Activated CD4-positive, alpha-beta T cell treated with anti-CD3 and anti-CD28 coated beads, Interleukin-2, amount 10 ng/mL, durations not matched to agents 7 days and 5 days (primary cell): ENCODE results near the gene ZNF689. TPM values are rescaled to one million over a fixed set of nuclear protein-coding genes. Genes with fewer than 3 reads are reported as not detected.
A peak's percentile ranks its signal among the peaks of the same experiment; 100 is the strongest.
"Not testable (repeated sequence)": the region's sequence is repeated elsewhere in the genome, so short reads cannot be mapped to it uniquely, and the experiment has no call there.

Source experiments
- CTCF ChIA-PET: fragments of 350-600 bp; sonication (Branson Sonifier 250); formaldehyde crosslinking; loops from one replicate; lab custom pipeline; 2021; ENCODE audit warnings: antibody characterized with exemption; lab: Charles Lee
- POLR2A ChIA-PET: fragments of 350-600 bp; sonication (Branson Sonifier 250); formaldehyde crosslinking; loops from one replicate; lab custom pipeline; 2021; ENCODE audit warnings: antibody characterized with exemption; lab: Charles Lee
- DNase-seq: peaks from one replicate; pipeline ENCODE4 v3.0.0-alpha.2; 2020
- H3K27ac Mint-ChIP-seq: one replicate; pipeline ENCODE4 v1.8.0; 2021; ENCODE audit warnings: mild to moderate bottlenecking, moderate library complexity, mixed read lengths
- H3K27me3 Mint-ChIP-seq: one replicate; pipeline ENCODE4 v1.8.0; 2021; ENCODE audit warnings: mixed read lengths
- H3K36me3 Mint-ChIP-seq: one replicate; pipeline ENCODE4 v1.8.0; 2021; ENCODE audit warnings: low read depth, mixed read lengths
- H3K4me1 Mint-ChIP-seq: one replicate; pipeline ENCODE4 v1.8.0; 2021; ENCODE audit warnings: mixed read lengths
- H3K4me3 Mint-ChIP-seq: one replicate; pipeline ENCODE4 v1.8.0; 2021; ENCODE audit warnings: mild to moderate bottlenecking, moderate library complexity, mixed read lengths
- H3K9me3 Mint-ChIP-seq: one replicate; pipeline ENCODE4 v1.8.0; 2021; ENCODE audit warnings: mixed read lengths
- total RNA-seq, 2 experiments: library from RNA; stranded (reverse); gene quantifications; one replicate each; pipeline ENCODE4 v1.2.3, GENCODE V29; 2021

ZNF689 gene
- total RNA-seq, 2 experiments from 2014 or later = 12.8 to 13.8 TPM

- peaks cover 25% of the 10 kb centered on the region for H3K4me1 Mint-ChIP-seq
- POLR2A ChIA-PET = interaction anchor here (0.8 kb wide), 1 partner anchor 250 kb away, joined by 3 read pairs; the partner anchor contains the start of gene SEPTIN1
These were observed 22.3 kb upstream of the ZNF689 start for GRCh38 chr16:30632454-30632853.

GRCh38 chr16:30628628-30629540 is 18.7 kb upstream of the ZNF689 start:
- POLR2A ChIA-PET = no interaction called here
- Mint-ChIP-seq H3K27ac (no peak overlapping the region), H3K36me3 (peaks cover 1% of the 10 kb centered on the region), H3K4me3 (no peak overlapping the region), H3K4me1 (peaks cover 11% of the 10 kb centered on the region), H3K27me3 (no peaks in the 10 kb centered on the region), H3K9me3 (no peaks in the 10 kb centered on the region)
- DNase-seq = peak; percentile 91
- CTCF ChIA-PET = interaction anchor here (0.5 to 3.3 kb wide), 23 partner anchors 8 to 449 kb away, joined by 3 to 28 read pairs (median 4); partner anchors contain the start of genes DCTPP1, PRR14 and ZNF689

More at GRCh38 chr16:30632454-30632853, 22.3 kb upstream of the ZNF689 start:
- not testable (repeated sequence) for H3K27ac Mint-ChIP-seq, DNase-seq, H3K27me3 Mint-ChIP-seq, H3K9me3 Mint-ChIP-seq, H3K36me3 Mint-ChIP-seq
- H3K4me3 Mint-ChIP-seq = peak overlapping the region; percentile 16
- CTCF ChIA-PET = interaction anchor here (0.5 to 2.5 kb wide), 7 partner anchors 12 to 216 kb away, joined by 3 to 12 read pairs (median 3); no protein-coding TSS in a partner anchor

- Mint-ChIP-seq H3K4me3 (no peak overlapping the region), H3K9me3 (no peaks in the 10 kb centered on the region), H3K36me3 (no peaks in the 10 kb centered on the region), H3K4me1 (peaks cover 9% of the 10 kb centered on the region), H3K27ac (no peak overlapping the region), H3K27me3 (peaks cover 12% of the 10 kb centered on the region)
- ChIA-PET POLR2A (no interaction called here), CTCF (interaction anchor here (0.9 to 1.4 kb wide), 3 partner anchors 10 to 33 kb away, joined by 3 to 5 read pairs (median 3); no protein-coding TSS in a partner anchor)
- no peak for DNase-seq
These were observed 16.0 kb upstream of the ZNF689 start for GRCh38 chr16:30626236-30626635.

- ChIA-PET POLR2A (no interaction called here), CTCF (interaction anchor here (1.2 kb wide), 1 partner anchor 8 kb away, joined by 5 read pairs; no protein-coding TSS in a partner anchor)
- Mint-ChIP-seq H3K27ac (no peak overlapping the region), H3K4me3 (no peak overlapping the region), H3K9me3 (no peaks in the 10 kb centered on the region), H3K4me1 (peaks cover 6% of the 10 kb centered on the region), H3K27me3 (peaks cover 18% of the 10 kb centered on the region), H3K36me3 (no peaks in the 10 kb centered on the region)
- DNase-seq = no peak
These were observed 13.5 kb upstream of the ZNF689 start for GRCh38 chr16:30623536-30624283.

GRCh38 chr16:30622455-30623032 is 12.4 kb upstream of the ZNF689 start:
- peaks cover 18% of the 10 kb centered on the region for H3K27me3 Mint-ChIP-seq
- H3K36me3 Mint-ChIP-seq = no peaks in the 10 kb centered on the region
- H3K9me3 Mint-ChIP-seq = no peaks in the 10 kb centered on the region
- H3K4me1 Mint-ChIP-seq = peaks cover 6% of the 10 kb centered on the region
- no peak overlapping the region for H3K4me3 Mint-ChIP-seq
- ChIA-PET CTCF (interaction anchor here (0.6 to 1.7 kb wide), 3 partner anchors 24 to 535 kb away, joined by 3 to 4 read pairs (median 3); no protein-coding TSS in a partner anchor), POLR2A (no interaction called here)
- DNase-seq = no peak
- no peak overlapping the region for H3K27ac Mint-ChIP-seq

- no peak overlapping the region for H3K4me3 Mint-ChIP-seq
- H3K9me3 Mint-ChIP-seq = no peaks in the 10 kb centered on the region
- DNase-seq = no peak
- H3K27ac Mint-ChIP-seq = no peak overlapping the region
- POLR2A ChIA-PET = no interaction called here
- H3K36me3 Mint-ChIP-seq = no peaks in the 10 kb centered on the region
- CTCF ChIA-PET = interaction anchor here (0.6 to 1.7 kb wide), 4 partner anchors 23 to 625 kb away, joined by 3 to 5 read pairs (median 4); partner anchors contain the start of gene FBRS
- peaks cover 6% of the 10 kb centered on the region for H3K4me1 Mint-ChIP-seq
- H3K27me3 Mint-ChIP-seq = peaks cover 18% of the 10 kb centered on the region
These were observed 11.6 kb upstream of the ZNF689 start for GRCh38 chr16:30621765-30622164.

GRCh38 chr16:30620169-30620568 is 10.0 kb upstream of the ZNF689 start:
- H3K36me3 Mint-ChIP-seq = no peaks in the 10 kb centered on the region
- no peak for DNase-seq
- ChIA-PET POLR2A (no interaction called here), CTCF (interaction anchor here (0.8 to 3.0 kb wide), 5 partner anchors 9 to 22 kb away, joined by 3 to 16 read pairs (median 4); partner anchors contain the start of gene ZNF689)
- H3K27me3 Mint-ChIP-seq = peaks cover 18% of the 10 kb centered on the region
- H3K27ac Mint-ChIP-seq = no peak overlapping the region
- no peak overlapping the region for H3K4me3 Mint-ChIP-seq
- peaks cover 10% of the 10 kb centered on the region for H3K4me1 Mint-ChIP-seq
- H3K9me3 Mint-ChIP-seq = no peaks in the 10 kb centered on the region

GRCh38 chr16:30619638-30620037 is 9.4 kb upstream of the ZNF689 start:
- peaks cover 18% of the 10 kb centered on the region for H3K27me3 Mint-ChIP-seq
- ChIA-PET POLR2A (no interaction called here), CTCF (interaction anchor here (1.3 to 3.0 kb wide), 3 partner anchors 9 to 21 kb away, joined by 4 to 16 read pairs (median 7); no protein-coding TSS in a partner anchor)
- no peak overlapping the region for H3K4me3 Mint-ChIP-seq
- no peak for DNase-seq
- no peak overlapping the region for H3K27ac Mint-ChIP-seq
- H3K9me3 Mint-ChIP-seq = no peaks in the 10 kb centered on the region
- no peaks in the 10 kb centered on the region for H3K36me3 Mint-ChIP-seq
- H3K4me1 Mint-ChIP-seq = peaks cover 10% of the 10 kb centered on the region

GRCh38 chr16:30619202-30619601 is 9.0 kb upstream of the ZNF689 start:
- ChIA-PET CTCF (interaction anchor here (1.3 to 3.0 kb wide), 3 partner anchors 10 to 21 kb away, joined by 4 to 16 read pairs (median 7); no protein-coding TSS in a partner anchor), POLR2A (no interaction called here)
- H3K27ac Mint-ChIP-seq = no peak overlapping the region
- no peaks in the 10 kb centered on the region for H3K9me3 Mint-ChIP-seq
- H3K4me3 Mint-ChIP-seq = no peak overlapping the region
- H3K27me3 Mint-ChIP-seq = peaks cover 18% of the 10 kb centered on the region
- H3K36me3 Mint-ChIP-seq = no peaks in the 10 kb centered on the region
- DNase-seq = no peak
- H3K4me1 Mint-ChIP-seq = peaks cover 10% of the 10 kb centered on the region

- CTCF ChIA-PET = interaction anchor here (0.6 to 4.3 kb wide), 38 partner anchors 9 to 525 kb away, joined by 3 to 28 read pairs (median 5); partner anchors contain the start of genes DCTPP1, FBRS, PRR14 and SEPTIN1
- no peak overlapping the region for H3K4me3 Mint-ChIP-seq
- peak; percentile 81 for DNase-seq
- POLR2A ChIA-PET = no interaction called here
- no peaks in the 10 kb centered on the region for H3K36me3 Mint-ChIP-seq
- H3K27ac Mint-ChIP-seq = no peak overlapping the region
- peaks cover 16% of the 10 kb centered on the region for H3K4me1 Mint-ChIP-seq
- H3K9me3 Mint-ChIP-seq = no peaks in the 10 kb centered on the region
- H3K27me3 Mint-ChIP-seq = peaks cover 3% of the 10 kb centered on the region
These were observed 5.3 kb upstream of the ZNF689 start for GRCh38 chr16:30615358-30616091.
